HepG2 (cell line): Measurements from ENCODE around the gene IFT80. TPM values are rescaled to one million over a fixed set of nuclear protein-coding genes. Genes with fewer than 3 reads are reported as not detected.

ENCODE experiments used
- AKAP8 ChIP-seq: sonication (generic); formaldehyde crosslinking; IDR thresholded peaks from 2 replicates; pipeline ENCODE4 v1.5.1; 2020; ENCODE audit warnings: mild to moderate bottlenecking, missing genetic modification reagents
- DDIT3 ChIP-seq: sonication (generic); formaldehyde crosslinking; IDR thresholded peaks from 2 replicates; pipeline ENCODE4 v1.4.0; 2020; ENCODE audit warnings: mild to moderate bottlenecking, missing genetic modification reagents
- EHMT2 ChIP-seq: fragments of 200-600 bp; sonication (generic); IDR thresholded peaks from 2 replicates; pipeline ENCODE4 v1.7.0; 2017; ENCODE audit warnings: antibody characterized with exemption, low read depth, low read length, borderline replicate concordance
- FOXA3 ChIP-seq: IDR thresholded peaks from 2 replicates; pipeline ENCODE4 v1.6.1; 2016; ENCODE audit warnings: missing genetic modification reagents, missing compliant biosample characterization
- FOXM1 ChIP-seq: sonication (generic); formaldehyde crosslinking; IDR thresholded peaks from 2 replicates; pipeline ENCODE4 v1.5.0; 2020; ENCODE audit warnings: missing genetic modification reagents
- HCFC1 ChIP-seq: fragments of 150-350 bp; IDR thresholded peaks from 2 replicates; pipeline ENCODE4 v1.6.1; 2014; ENCODE audit warnings: low read depth, low read length
- HOMEZ ChIP-seq: IDR thresholded peaks from 2 replicates; pipeline ENCODE4 v1.6.1; 2016; ENCODE audit warnings: low read depth
- MYPOP ChIP-seq: sonication (generic); formaldehyde crosslinking; IDR thresholded peaks from 2 replicates; pipeline ENCODE4 v1.8.1; 2023; ENCODE audit warnings: mild to moderate bottlenecking, moderate library complexity, missing genetic modification reagents
- PBX2 ChIP-seq: IDR thresholded peaks from 2 replicates; pipeline ENCODE4 v1.6.1; 2016; ENCODE audit warnings: control low read depth
- SKIL ChIP-seq: sonication (generic); formaldehyde crosslinking; IDR thresholded peaks from 2 replicates; pipeline ENCODE4 v1.8.0; 2022; ENCODE audit warnings: missing genetic modification reagents, mild to moderate bottlenecking, moderate library complexity, borderline replicate concordance
- TFDP1 ChIP-seq: IDR thresholded peaks from 2 replicates; pipeline ENCODE4 v1.6.1; 2016; ENCODE audit warnings: missing compliant biosample characterization, missing genetic modification reagents, borderline replicate concordance
- TMF1 ChIP-seq: sonication (generic); formaldehyde crosslinking; IDR thresholded peaks from 2 replicates; pipeline ENCODE4 v1.8.1; 2022; ENCODE audit warnings: low read depth, missing genetic modification reagents
- TRIM24 ChIP-seq: sonication (generic); formaldehyde crosslinking; IDR thresholded peaks from 2 replicates; pipeline ENCODE4 v1.8.0; 2022; ENCODE audit warnings: mild to moderate bottlenecking, missing genetic modification reagents
- WIZ ChIP-seq: sonication (generic); formaldehyde crosslinking; IDR thresholded peaks from 2 replicates; pipeline ENCODE4 v1.5.1; 2020; ENCODE audit warnings: mild to moderate bottlenecking, missing genetic modification reagents
- ZNF224 ChIP-seq: sonication (generic); formaldehyde crosslinking; IDR thresholded peaks from 2 replicates; pipeline ENCODE4 v1.5.0; 2020; ENCODE audit warnings: mild to moderate bottlenecking, missing genetic modification reagents
- ZNF550 ChIP-seq: sonication (generic); formaldehyde crosslinking; IDR thresholded peaks from 2 replicates; pipeline ENCODE4 v1.4.0; 2020; ENCODE audit warnings: mild to moderate bottlenecking, missing genetic modification reagents, borderline replicate concordance
- ZNF576 ChIP-seq: sonication (generic); formaldehyde crosslinking; IDR thresholded peaks from 2 replicates; pipeline ENCODE4 v1.4.0; 2020; ENCODE audit warnings: mild to moderate bottlenecking, missing genetic modification reagents
- ZNF761 ChIP-seq: sonication (generic); formaldehyde crosslinking; conservative IDR thresholded peaks from 2 replicates; pipeline ENCODE4 v1.4.0; 2020; ENCODE audit warnings: mild to moderate bottlenecking, missing genetic modification reagents
- ZNF792 ChIP-seq: IDR thresholded peaks from 2 replicates; pipeline ENCODE4 v1.6.1; 2016
- ZSCAN12 ChIP-seq: sonication (generic); formaldehyde crosslinking; IDR thresholded peaks from 2 replicates; pipeline ENCODE4 v1.9.0; 2021; ENCODE audit warnings: mild to moderate bottlenecking, missing genetic modification reagents
- polyA plus RNA-seq, 8 experiments: library from polyadenylated mRNA; depleted of rRNA in 3 of 8; stranded (reverse) in 7 of 8; unstranded in 1 of 8; fragments of >200 nt; fragmentation: Illumina TruSeq in 4 of 8; extraction: Trizol in 4 of 8; gene quantifications; 2 replicates each; pipeline versions ENCODE4 v1.2.1 to v1.2.3, GENCODE V29; 2011 to 2016; ENCODE audit warnings: low read depth in 4 of 8, missing spikeins in 1 of 8, mixed read lengths in 1 of 8; ENCODE audit not compliant: insufficient read depth in 1 of 8
- total RNA-seq, 5 experiments: library from RNA; depleted of rRNA; stranded (reverse); fragments of >200 nt; fragmentation: Illumina TruSeq; extraction: Trizol; gene quantifications; 2 replicates each; pipeline ENCODE4 v1.2.3, GENCODE V29; 2016; ENCODE audit warnings: low read depth in 1 of 5

IFT80 gene
- total and polyA plus RNA-seq, 2 of the 13 experiments (the other 11 are each of a cell fraction or from before 2014, with no cell fraction given): 11.4 to 15.7 TPM

- TF ChIP-seq PBX2 (CRISPR knock-in tag) (no peak), ZNF550 (CRISPR knock-in tag) (no peak), WIZ (CRISPR knock-in tag) (no peak), ZNF761 (CRISPR knock-in tag) (no peak), TFDP1 (CRISPR knock-in tag) (peak; percentile 96), TRIM24 (CRISPR knock-in tag) (no peak), HOMEZ (peak; percentile 43; the same call in 1 of the 2 replicates), MYPOP (peak; percentile 61; the same call in 1 of the 2 replicates), FOXA3 (CRISPR knock-in tag) (0 out of 2 replicates have a peak, but pooled peaks have one; percentile 24), EHMT2 (no peak), DDIT3 (CRISPR knock-in tag) (no peak), ZNF792 (CRISPR knock-in tag) (no peak), SKIL (CRISPR knock-in tag) (no peak), FOXM1 (no peak), AKAP8 (CRISPR knock-in tag) (no peak), ZSCAN12 (CRISPR knock-in tag) (no peak), ZNF224 (CRISPR knock-in tag) (no peak), HCFC1 (no peak; the same call in 1 of the 2 replicates), ZNF576 (CRISPR knock-in tag) (no peak), TMF1 (CRISPR knock-in tag) (0 out of 2 replicates have a peak, but pooled peaks have one; percentile 48)
Observed at GRCh38 chr3:160399125-160400029, at the start of gene IFT80, which contains the start of gene SMC4 (continued).
